SK-N-SH treated with all-trans-retinoic acid at 6 μM for 48 hours (cell line): ENCODE data around the gene NSUN2.

ENCODE experiments used
- ARNTL ChIP-seq: fragments of 450-650 bp; formaldehyde crosslinking; IDR thresholded peaks from 2 replicates; pipeline ENCODE4 v1.5.0; 2020; ENCODE audit warnings: low read depth, mild to moderate bottlenecking, moderate library complexity, borderline replicate concordance
- CREB5 ChIP-seq: fragments of 250-450 bp; sonication (Bioruptor Pico); IDR thresholded peaks from 2 replicates; pipeline ENCODE4 v1.5.1; 2020; ENCODE audit warnings: low read depth, mild to moderate bottlenecking, moderate library complexity
- CSRNP3 ChIP-seq: fragments of 250-450 bp; sonication (Bioruptor Pico); IDR thresholded peaks from 2 replicates; pipeline ENCODE4 v1.5.1; 2021; ENCODE audit warnings: mild to moderate bottlenecking, moderate library complexity
- ESRRG ChIP-seq: fragments of 250-450 bp; sonication (Bioruptor Pico); IDR thresholded peaks from 2 replicates; pipeline ENCODE4 v1.6.1; 2021; ENCODE audit warnings: mild to moderate bottlenecking
- OSR1 ChIP-seq: fragments of 250-450 bp; sonication (Bioruptor Pico); IDR thresholded peaks from 2 replicates; pipeline ENCODE4 v1.8.0; 2022; ENCODE audit warnings: moderate library complexity, mild to moderate bottlenecking, inconsistent platforms
- PPARA ChIP-seq: fragments of 250-450 bp; sonication (Bioruptor Pico); IDR thresholded peaks from 2 replicates; pipeline ENCODE4 v1.5.0; 2020; ENCODE audit warnings: mild to moderate bottlenecking, borderline replicate concordance
- SNAI2 ChIP-seq: fragments of 250-450 bp; sonication (Bioruptor Pico); IDR thresholded peaks from 2 replicates; pipeline ENCODE4 v1.5.0; 2020; ENCODE audit warnings: mild to moderate bottlenecking, moderate library complexity
- TCF4 ChIP-seq: fragments of 250-450 bp; sonication (Bioruptor Pico); IDR thresholded peaks from 2 replicates; pipeline ENCODE4 v1.8.0; 2021; ENCODE audit warnings: mild to moderate bottlenecking, moderate library complexity, borderline replicate concordance
- TOX ChIP-seq: fragments of 250-450 bp; sonication (Bioruptor Pico); IDR thresholded peaks from 2 replicates; pipeline ENCODE4 v1.8.0; 2021; ENCODE audit warnings: mild to moderate bottlenecking, moderate library complexity, borderline replicate concordance
- ZFP30 ChIP-seq: fragments of 450-650 bp; formaldehyde crosslinking; IDR thresholded peaks from 2 replicates; pipeline ENCODE4 v1.5.0; 2022; ENCODE audit warnings: mild to moderate bottlenecking, moderate library complexity
- ZNF565 ChIP-seq: fragments of 450-650 bp; formaldehyde crosslinking; conservative IDR thresholded peaks from 2 replicates; pipeline ENCODE4 v1.5.0; 2020; ENCODE audit warnings: low read depth, mild to moderate bottlenecking, moderate library complexity
- ZNF8 ChIP-seq: fragments of 450-650 bp; formaldehyde crosslinking; IDR thresholded peaks from 2 replicates; pipeline ENCODE4 v1.5.0; 2020; ENCODE audit warnings: mild to moderate bottlenecking, moderate library complexity
- TF ChIP-seq, protein P1 (sequence below): fragments of 250-450 bp; sonication (Bioruptor Pico); IDR thresholded peaks from 2 replicates; pipeline ENCODE4 v1.8.0; 2021; ENCODE audit warnings: low read depth, mild to moderate bottlenecking, moderate library complexity, borderline replicate concordance
- TF ChIP-seq, protein P2 (sequence below): fragments of 250-450 bp; sonication (Bioruptor Pico); IDR thresholded peaks from 2 replicates; pipeline ENCODE4 v1.8.0; 2020; ENCODE audit warnings: mild to moderate bottlenecking, moderate library complexity, borderline replicate concordance

DNA sequence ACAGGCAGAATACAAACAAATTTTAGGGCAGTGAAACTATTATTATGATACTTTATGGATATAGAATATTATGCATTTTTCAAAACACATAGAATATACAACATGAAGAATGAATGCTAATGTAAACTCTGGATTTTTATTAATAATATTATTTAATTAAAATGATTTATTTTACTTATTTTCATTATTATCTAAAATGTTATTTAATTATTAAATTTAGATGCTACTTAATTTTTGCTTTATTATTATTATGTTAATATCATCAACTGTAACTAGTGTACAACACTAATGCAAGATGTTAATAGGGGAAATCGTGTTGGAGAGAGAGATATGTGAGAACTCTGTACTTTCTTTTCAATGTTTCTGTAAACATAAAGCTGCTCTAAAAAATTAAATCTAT, 41.1 kb upstream of the NSUN2 start:
- TF ChIP-seq, protein P1, sequence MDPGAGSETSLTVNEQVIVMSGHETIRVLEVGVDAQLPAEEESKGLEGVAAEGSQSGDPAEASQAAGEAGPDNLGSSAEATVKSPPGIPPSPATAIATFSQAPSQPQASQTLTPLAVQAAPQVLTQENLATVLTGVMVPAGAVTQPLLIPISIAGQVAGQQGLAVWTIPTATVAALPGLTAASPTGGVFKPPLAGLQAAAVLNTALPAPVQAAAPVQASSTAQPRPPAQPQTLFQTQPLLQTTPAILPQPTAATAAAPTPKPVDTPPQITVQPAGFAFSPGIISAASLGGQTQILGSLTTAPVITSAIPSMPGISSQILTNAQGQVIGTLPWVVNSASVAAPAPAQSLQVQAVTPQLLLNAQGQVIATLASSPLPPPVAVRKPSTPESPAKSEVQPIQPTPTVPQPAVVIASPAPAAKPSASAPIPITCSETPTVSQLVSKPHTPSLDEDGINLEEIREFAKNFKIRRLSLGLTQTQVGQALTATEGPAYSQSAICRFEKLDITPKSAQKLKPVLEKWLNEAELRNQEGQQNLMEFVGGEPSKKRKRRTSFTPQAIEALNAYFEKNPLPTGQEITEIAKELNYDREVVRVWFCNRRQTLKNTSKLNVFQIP (CRISPR knock-in tag): no peak
- TF ChIP-seq ZFP30 (CRISPR knock-in tag) (no peak), ESRRG (CRISPR knock-in tag) (no peak), ZNF565 (CRISPR knock-in tag) (no peak), TCF4 (CRISPR knock-in tag) (no peak), ZNF8 (CRISPR knock-in tag) (no peak), SNAI2 (CRISPR knock-in tag) (no peak), PPARA (no peak), CREB5 (CRISPR knock-in tag) (no peak), CSRNP3 (CRISPR knock-in tag) (no peak), ARNTL (CRISPR knock-in tag) (no peak), OSR1 (no peak), TOX (CRISPR knock-in tag) (no peak)
- TF ChIP-seq, protein P2, sequence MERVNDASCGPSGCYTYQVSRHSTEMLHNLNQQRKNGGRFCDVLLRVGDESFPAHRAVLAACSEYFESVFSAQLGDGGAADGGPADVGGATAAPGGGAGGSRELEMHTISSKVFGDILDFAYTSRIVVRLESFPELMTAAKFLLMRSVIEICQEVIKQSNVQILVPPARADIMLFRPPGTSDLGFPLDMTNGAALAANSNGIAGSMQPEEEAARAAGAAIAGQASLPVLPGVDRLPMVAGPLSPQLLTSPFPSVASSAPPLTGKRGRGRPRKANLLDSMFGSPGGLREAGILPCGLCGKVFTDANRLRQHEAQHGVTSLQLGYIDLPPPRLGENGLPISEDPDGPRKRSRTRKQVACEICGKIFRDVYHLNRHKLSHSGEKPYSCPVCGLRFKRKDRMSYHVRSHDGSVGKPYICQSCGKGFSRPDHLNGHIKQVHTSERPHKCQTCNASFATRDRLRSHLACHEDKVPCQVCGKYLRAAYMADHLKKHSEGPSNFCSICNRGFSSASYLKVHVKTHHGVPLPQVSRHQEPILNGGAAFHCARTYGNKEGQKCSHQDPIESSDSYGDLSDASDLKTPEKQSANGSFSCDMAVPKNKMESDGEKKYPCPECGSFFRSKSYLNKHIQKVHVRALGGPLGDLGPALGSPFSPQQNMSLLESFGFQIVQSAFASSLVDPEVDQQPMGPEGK: no peak
